GM21367 (cell line): ENCODE results near the gene MPL.
"Not testable (repeated sequence)": the region's sequence is repeated elsewhere in the genome, so short reads cannot be mapped to it uniquely, and the experiment has no call there.

Source experiments
- ATAC-seq: cut with Tn5 transposase; IDR thresholded peaks from one replicate; pipeline ENCODE4 v1.9.1; 2021; ENCODE audit not compliant: unreplicated experiment

Gene MPL

DNA sequence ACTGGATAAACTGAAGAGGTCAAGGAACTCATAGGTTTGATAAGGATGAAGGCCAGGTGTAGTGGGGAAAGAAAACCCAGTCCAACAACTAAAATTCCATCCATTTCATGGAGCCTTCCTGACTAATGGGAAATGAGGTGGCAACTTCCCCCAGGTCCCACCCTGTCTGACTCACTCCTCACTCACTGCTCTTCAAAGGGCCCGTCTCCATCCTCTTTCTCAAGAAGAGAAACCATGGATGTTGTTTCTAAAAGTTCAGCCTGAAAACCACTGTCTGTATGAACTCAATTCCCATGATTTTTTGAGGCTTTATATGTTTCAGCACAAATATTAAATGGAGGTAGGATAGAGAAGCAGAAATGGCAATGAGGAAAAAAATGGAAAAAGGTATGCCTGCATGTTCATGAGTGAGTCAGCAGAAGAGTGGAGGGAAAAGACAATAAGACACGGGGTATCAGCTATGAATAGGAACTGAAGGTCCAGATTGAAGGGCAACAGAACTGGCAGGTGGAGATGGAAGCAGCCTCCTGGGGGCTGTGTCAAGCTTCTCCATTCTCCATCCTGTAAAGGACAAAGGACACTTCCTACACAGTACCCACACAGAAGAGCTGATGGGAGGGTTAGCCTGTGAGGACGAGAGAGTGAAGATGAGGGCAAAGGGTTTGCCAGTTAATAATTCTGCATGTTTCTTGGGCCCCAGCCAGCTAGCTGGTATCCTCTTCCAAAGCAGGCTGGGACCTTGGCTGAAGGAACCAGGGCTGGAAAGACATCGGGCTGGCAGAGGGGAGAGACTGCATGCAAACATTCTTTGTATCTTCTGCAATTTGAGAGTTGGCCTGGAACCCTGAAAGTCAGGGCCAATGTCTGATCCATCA is 35.7 kb downstream of the MPL start:
- ATAC-seq = no peak

DNA sequence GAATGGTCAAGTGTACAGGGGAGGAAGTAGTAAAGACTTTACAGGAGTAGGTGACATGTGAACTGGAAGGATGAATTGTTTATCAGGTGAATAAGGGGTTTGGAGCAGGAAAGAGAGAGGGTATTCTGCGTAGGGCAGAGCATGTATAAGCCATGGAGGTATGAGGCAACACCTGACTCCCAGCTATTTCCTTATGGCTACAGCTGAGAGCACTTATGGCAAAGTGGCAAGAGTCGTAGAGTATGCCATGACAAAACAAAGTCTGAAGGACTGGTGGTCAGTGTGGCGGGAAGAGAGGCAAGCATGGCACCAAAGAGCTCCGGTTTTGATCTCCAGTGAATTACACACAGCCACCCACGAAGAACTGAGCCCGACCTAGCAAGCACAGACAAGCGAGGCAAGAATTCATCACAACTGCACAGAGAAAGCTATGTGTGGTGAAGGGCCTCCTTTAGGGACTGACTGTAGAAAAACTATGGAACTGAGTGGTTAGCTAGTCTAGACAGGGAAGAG is 39.2 kb downstream of the MPL start:
- ATAC-seq = no peak

DNA sequence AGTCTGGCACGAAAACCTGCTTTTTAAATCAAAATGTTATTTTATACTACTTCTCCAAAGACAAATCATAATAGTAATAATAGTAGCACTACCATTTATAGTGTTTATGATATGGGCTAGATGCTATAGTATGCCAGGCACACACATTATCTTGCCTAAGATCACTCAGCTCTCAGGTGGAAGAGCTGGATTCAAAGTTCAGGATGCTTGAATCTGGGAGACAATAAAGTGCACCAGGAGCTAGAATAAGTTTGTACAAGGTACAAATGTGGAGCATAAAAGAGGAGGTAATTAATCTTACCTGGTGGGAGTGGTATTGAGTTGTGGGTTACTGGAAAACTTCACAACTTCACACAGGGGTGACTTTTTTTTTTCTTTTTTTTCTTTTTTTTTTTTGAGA is 40.2 kb downstream of the MPL start:
- no peak for ATAC-seq

DNA sequence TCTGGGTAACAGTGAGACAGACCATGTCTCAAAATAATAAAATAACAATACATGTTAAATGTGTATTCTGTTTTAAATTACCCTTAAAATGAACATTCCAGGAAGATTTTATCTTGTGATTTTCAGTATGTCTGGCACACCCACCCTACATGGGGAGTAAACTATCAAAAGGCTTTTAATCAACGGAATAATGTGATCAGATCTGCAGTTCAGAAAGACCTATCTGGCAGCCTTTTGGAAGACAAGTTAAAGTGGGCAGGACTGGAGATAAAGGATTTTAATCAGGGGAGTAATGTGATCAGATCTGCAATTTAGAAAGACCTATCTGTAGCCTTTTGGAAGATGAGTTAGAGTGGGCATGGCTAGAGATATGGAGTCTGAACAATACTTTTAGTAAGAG is 41.9 kb downstream of the MPL start:
- ATAC-seq = no peak

DNA sequence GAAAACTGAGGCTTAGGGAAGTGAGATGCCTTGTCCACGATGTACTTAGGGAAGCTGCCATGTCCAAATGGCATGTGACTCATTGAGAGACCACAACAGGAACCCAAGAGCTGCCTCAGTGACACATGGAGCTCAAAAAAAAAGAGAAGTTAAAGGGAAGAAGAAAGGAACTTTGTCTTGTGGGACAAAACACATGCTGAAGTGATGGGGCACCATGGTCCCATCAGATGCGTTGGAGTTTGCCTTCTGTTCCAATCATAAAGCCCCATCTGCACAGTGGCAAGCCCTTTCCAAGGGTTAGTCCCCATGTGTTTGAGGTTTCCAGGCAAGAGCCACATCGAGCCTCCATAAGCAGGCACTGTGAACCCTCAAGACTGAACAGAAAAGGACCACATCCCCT is 44.0 kb downstream of the MPL start:
- ATAC-seq = no peak

DNA sequence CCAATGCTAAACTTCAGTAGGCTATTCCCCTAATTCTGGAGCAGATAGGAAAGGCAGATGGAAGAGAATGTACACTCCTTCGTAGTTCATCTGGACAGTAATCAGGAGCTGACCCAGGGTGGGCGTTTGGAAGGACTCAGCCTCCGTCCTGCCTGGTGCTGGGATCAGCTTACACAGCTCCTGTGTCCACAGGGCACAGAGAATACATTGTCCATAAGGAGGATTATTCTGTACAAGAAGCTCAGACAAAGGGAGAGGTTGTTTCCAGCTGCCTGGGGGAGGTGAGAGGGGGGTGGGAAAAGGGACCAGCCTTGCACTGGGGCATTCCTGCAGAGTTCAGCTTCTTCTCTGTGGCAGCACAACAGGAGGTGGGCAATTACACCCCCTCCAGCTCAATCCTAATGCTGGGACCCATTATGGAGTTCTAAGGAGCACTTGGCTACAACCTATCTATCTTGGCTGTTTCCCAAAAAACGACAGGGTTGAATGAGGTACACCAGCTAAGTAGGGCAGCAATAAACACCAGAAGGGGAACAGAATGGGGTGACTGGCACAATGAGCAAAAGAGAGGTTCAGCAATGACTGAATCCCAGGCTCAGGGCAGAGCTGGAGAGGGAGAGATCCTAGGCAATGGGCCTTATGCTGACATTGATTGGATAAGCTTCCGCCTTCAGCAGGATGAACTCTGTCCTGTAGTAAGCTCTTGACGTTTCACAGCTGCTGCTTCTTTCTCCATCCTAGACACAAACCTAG is 44.6 kb downstream of the MPL start:
- no peak for ATAC-seq

DNA sequence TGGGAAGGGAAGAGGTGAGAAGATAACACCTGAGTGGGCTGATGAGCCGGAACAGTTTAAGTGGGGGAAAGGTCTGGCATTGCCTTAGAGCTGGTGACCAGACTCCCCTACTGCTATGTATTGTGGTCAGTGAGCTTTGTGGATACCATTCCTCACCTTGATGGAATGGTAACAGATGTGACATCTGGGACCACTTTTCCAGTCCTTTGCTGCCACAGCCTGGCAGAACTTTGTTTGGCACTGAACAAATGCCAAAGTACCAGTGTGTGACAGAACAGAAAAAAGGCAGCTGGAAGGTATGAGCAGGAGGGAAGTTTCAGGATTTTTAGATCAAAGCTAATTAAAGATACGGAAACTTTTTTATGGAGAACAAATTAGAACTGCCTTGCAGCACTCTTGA is 45.8 kb downstream of the MPL start:
- ATAC-seq = no peak

DNA sequence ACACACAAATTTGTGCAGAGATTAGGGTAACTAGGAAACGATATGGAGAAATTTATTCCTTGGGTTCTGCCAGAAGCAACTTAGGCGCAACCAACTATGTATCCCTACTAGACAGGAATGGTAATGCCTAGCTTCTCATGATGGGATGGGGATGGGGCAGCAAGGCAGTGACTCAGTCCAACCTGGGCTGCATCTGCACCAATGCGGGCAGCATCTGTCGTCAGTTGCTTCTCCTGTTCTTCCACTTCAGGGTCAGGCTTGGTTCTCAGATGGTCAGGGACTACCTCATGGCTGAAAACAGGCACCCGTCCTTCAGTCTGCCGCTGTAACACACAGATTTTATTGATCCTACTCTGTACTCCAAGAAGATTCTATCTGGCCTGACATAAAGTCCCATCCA is 49.1 kb downstream of the MPL start:
- ATAC-seq = no peak

DNA sequence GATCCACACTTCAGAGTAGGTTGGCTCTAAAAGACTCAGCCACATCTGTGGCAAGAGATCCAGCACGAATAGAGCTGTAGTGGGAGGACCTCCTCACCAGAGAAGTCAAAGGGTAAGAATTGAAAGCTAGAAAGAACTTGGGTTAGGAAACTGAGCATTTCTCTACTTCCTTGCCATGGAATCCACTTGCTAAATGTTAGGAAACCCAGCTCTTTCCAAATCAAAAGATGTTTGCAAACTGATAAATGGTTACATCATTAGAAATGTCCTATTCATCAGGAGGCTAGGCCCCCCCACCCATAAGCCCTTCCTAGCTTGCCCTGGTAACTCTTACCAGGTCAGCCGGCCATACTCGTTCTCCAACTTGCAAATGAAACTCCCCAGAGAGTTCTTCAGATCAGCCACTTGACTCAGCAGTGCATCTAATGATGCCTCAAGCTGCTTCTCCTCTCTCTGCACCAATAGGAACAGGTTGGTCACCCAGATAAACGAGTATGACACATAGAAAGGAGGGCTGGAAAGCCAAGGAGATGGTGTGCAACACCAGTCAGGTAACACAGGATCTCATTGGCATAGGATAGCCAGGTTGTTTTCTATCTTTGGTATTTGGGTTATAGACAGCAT is 50.5 kb downstream of the MPL start:
- ATAC-seq = no peak

DNA sequence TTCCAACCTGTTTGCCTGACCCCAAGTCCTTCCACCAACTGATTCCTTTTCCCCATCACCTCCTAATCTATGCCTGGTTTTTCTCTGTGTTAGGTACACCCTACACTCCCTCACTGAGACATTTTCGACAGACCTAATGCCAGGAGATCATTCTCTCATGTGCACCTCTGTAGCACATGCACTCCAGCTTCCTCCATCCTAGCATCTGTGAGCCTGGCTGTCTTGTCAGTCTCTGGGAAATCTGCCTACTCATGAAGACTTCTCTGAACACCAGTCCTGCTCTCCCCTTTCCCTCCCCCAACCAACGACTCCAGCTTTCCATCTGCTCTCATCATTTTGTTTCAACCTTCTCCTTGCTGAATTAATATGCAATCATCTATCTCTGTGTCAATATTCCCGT is 51.0 kb downstream of the MPL start:
- no peak for ATAC-seq

DNA sequence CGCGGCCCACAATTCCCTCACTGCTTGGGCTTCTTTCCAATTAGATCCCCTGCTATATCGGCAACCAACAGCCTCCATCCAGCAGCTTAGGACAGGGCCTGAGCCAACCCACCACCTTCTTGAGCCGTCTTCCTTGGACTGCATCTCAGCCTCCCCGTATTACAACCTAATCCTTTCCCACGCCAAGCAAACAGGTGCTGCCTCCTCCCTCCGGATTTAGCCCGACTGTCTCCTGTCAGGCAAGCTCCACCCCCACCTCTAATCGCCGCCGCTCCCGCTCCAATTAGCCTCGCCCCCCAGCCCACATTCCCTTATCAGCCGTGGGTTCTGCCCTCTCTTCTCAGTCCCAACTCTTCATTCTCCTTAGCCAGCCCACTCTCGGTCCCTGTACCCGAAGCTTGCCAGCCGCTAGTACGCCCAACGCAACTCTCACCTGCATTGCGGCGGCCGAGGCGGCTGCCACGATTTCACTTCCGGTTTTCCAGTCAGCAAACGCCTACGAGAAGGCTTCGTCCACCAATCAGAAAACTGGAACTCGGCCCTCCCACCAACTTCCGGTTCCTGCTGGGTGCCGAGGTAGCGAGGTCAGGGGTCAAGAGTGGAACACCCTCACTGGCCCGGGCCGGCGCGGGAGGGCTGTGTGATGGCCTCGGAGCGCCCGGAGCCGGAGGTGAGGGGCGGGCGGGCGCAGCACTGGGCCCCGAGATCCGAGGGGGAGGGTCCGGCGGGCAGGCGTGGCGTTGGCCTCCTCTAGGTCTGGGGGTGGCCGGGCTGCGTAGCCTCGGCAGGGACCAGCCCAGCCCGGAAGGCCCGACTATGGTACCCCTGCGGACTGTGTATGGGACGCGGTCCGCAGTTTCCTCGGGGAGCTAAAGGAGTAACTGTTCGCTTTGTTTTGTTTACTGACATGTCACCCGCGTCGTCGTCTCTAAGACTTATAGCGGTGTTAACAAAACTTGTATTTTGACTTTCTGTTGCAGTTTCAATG is 52.0 kb downstream of the MPL start, which contains the start of the genes MED8 and SZT2:
MED8 (minus strand) TSS at position 475 of the 988 bp plus-strand sequence; CDS start at position 439, 36 bp downstream.
SZT2 (plus strand) TSS at position 574 of the 988 bp plus-strand sequence; CDS start at position 644, 70 bp downstream.
- ATAC-seq = peak; percentile 82

DNA sequence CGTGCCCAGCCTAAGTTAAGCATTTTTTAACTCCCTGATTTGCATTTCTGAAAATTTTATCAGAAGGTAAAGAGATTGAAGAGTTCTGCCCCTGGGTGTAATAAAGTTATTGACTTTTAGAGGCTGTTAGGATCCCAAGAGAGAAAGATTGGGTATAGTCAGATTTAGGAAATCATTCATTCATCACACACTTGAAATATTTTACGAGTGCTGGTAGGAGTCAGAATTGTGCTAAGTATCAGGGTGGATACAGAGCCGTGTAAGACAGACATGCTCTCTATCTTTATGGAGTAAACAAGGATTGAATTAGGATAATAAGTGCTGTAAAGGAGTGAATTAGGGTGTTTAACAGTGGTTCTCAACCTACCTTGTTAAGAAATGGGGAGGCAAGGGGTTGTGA is 55.1 kb downstream of the MPL start:
- ATAC-seq = no peak

DNA sequence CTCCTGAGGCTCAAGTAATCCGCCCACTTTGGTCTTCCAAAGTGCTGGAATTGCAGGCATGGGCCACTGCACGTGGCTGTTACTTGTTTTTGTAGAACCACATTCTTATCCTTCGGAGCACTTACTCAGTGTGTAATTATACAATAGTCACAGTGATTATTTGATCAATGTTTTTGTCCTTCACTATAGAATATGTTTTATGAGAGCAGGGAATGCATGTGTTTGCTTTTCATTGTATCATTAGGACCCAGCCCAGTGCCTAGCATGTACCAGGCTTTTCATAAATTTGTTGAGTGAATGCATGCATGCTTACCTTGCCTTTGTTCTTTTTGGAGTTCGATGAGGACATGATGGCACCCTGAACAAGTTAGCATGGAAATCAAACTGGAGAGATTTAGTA is 57.9 kb downstream of the MPL start:
- ATAC-seq = no peak

DNA sequence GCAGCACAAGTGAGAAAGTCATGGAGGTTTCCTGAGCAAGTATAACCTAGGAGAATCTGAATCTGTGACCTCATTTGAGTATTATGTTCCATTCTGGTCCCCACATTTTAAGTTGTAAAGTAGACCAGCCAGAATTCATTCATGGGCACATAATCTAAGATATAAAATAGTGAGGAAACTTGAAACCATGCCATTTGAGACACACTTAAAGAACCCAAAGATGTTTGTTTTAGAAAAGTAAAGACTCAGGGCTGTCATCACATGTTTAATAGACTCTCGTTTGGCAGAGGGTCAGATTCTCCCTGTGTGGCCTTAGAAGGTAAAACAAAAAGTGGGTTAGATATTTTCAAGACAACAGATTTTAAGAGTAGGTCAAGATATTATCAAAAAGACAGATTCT is 58.4 kb downstream of the MPL start:
- ATAC-seq = no peak

DNA sequence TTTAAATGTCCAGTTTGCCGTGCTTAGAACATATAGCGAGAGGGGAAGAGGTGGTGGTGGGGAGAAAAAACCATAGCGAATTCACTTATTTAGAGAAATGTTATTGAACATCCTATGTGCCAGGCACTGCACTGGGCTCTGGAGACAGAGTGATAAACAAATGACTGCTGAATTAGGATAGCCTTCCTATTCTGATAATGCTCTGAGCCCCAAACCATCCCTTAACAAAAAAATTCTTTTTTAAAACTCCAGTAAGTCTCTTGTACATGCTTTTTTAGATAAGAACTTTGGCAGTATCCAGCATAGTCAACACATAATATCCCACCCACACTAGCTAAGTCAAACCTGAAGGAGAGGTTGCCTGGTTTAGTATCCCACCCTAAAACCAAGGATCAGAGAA is 60.6 kb downstream of the MPL start:
- ATAC-seq = no peak

DNA sequence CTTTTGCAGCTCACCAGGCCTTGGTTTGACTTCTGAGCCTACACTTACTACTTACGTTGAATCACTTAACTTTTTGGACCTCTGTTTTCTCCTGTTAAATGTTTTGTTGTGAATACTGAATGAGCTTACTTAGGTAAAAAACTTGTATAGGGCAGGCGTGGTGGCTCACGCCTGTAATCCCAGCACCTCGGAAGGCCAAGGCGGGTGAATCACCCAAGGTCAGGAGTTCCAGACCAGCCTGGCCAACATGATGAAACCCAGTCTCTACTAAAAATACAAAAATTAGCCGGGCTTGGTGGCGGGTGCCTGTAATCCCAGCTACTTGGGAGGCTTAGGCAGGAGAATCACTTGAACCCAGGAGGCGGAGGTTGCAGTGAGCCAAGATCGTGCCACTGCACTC is 62.8 kb downstream of the MPL start:
- not testable (repeated sequence) for ATAC-seq

DNA sequence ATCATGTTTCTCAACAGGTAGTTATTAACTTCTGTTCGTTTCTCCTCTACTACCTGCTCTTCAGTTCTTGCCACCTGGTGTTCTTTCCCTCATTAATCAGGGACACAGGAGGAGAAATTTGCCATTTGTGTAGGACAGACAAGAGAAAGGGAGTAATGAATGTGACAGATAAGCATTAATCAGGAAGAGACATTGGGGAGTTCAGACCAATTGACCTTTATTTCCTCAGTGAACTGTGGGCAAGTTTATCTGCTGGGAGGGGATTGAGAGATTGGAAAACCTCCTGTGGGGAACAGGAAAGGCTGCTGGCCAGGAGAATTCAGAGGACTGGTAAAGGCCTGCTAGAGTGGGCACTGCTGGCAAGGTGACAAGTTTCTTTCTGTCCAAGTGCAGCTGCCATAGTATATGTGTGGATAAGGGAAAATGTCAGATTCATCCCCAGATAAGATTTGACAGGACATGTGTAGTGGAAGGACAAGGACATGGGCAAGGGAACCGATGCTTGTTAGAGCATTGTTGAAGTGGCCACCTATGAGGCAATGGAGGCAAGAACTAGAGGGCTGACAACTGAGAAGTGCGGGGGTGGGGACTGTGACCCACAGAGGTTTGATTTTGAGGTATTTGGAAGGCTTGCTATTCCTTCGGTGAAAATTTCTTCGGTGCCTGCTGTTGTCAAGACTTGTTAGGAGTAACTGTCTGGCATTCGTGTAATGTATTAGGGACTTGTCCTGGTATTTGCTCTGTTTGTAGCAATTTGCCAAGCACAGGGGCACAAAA is 64.7 kb downstream of the MPL start:
- ATAC-seq = no peak
